COLO668 (cell line): Measurements from ENCODE around the gene SEMA4C.
A peak's percentile ranks its signal among the peaks of the same experiment; 100 is the strongest.

Experiments used
- DNase-seq: peaks from one replicate; lab custom pipeline; 2025; ENCODE audit not compliant: unreplicated experiment; lab: John Stamatoyannopoulos, UW

SEMA4C gene

DNA sequence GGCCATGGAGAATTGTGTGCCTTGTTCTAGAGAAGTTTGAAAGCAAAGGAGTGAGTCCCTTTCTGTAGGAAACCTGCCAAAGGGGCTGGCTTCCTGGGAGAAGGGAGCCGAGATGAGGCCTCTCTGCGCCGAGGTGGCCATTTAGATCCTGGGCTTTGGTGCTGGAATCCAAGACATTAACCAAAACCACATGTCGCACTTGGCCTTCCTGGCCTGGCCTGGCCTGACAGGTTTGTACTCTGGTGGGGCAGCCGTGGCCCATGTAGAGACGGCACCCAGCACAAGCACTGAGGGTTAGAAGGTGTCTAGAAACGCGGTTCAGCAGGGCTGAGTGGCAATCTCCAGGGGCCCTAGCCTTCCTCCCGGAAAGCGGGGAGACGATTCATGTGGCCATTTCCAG, 46.7 kb downstream of the SEMA4C start:
- no peak for DNase-seq

DNA sequence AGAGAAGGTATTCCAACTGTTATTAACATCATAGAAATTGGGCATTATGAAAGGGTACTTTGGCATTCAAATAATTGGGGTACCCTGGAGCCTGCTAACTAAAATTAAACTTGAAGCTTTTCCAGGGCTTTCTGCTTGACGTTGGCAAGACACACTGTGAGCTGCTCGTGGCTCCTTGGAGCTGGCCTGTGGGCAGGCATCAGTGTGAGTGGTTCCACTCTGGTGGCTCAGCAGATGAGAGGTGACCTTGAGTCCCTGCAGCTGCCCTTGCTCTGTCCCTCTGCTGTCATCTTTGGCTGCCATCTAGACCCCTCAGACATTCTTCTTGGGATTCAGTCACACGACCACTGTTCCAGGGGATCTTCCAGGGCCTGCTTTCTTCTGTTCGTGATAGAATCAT, 47.1 kb downstream of the SEMA4C start:
- no peak for DNase-seq

DNA sequence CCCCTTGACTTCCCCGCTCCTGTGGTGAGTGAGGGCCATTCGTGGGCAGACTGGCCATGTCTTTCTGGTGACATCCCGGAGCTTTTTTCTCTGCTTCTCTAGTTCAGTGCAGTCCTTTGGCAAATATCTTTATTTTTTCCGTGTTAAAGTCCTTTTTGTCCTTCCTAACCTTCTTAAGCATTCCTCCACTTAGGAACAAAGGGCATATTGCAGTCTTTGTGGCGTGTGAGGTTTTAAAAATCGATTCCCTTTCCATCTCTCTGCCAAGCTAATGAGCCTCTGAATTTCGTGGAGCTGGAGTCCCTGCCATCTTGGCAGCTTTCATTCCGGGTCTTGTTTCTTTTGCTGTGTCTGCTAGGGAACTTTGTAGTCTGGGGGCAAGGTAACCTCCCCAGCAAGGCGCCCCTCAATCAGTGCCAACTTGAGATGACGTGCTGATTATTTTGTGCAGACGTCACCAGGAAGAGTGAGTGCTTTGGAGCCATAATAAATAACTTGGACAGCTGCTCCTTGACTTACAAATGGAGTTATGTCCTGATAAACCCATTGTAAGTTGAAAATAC, 48.7 kb downstream of the SEMA4C start:
- DNase-seq = no peak

DNA sequence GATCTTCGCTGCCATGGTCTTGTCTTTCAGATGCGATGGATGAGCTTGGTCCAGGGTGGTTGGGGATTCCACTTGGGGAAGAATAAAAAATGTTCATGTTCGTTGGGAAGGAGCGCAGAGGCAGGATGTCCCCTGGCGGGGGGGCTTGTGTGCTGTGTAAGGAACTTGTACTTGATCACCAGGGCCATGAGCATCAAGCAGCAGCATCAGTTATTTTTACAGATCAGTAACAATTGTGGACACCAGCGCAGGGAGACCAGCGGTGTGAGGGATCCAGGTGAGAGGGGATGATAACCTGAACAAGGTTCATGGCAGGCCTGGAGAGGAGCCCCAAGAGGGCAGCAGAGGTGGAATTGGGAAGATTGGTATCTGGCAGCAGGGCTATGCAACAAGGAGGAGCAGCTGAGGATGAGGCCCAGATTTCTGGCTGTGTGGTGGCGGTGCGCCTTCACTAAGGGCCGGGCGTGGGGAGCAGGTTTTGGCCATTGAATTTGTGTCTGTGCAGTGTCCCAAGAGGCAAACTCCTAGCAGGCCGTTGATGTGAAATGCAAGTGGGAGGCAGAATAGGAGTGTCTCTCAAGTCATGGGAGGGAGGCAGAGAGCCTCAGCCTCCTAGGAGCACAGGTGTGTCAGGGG, 49.9 kb downstream of the SEMA4C start:
- no peak for DNase-seq

DNA sequence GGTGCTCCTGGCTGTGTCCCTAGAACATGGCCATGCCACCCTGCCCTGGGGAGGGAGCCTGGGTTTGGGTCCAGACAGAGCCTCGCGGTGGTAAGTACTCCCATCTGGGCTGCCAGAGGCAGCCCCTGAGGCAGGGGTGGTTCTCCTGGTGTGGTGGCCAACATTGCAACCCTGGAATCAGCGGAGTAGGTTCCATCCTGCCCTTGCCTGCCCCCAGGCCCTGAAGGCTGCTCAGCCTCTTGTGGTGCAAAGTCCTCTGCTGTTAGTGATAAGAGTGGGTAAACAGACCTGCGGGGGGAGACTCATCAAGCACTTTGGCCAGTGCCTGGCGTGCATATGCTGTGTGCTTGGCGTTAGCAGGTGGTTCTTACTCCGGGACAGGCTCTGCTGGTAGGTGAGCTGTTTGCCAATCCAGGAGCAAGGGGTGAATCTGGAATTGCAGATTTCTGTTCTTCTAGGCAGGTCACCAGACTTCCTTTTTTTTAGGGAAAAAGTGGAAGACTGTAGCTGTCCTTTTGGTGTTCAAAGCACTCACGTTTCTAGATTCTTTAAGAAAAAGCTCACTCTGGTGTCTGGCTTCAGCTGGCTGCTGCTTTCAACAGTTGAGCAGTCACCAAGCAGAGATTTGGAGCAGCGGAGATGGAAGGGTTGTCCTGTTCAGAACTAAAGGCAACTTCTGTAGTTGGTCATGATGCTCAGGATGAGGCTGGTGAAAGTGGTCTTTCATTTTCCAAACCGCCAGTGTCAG, 50.6 kb downstream of the SEMA4C start:
- peak; percentile 87 for DNase-seq

DNA sequence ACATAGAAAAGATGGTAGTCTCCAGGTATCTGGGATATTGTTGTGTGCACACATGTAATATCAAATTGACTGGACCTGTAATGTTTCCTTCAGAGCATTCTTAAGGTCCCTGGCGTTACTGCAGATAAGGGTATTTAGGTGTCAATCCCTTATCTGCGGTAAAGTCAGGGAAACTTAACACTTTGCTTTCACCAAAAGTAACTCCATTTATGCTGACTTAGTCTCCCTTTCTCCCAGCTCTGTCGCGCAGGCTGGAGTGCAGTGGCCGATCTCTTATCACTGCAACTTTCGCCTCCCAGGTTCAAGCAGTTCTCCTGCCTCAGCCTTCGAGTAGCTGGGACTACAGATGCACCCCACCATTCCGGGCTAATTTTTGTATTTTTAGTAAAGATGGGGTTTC, 52.0 kb downstream of the SEMA4C start:
- DNase-seq = no peak

DNA sequence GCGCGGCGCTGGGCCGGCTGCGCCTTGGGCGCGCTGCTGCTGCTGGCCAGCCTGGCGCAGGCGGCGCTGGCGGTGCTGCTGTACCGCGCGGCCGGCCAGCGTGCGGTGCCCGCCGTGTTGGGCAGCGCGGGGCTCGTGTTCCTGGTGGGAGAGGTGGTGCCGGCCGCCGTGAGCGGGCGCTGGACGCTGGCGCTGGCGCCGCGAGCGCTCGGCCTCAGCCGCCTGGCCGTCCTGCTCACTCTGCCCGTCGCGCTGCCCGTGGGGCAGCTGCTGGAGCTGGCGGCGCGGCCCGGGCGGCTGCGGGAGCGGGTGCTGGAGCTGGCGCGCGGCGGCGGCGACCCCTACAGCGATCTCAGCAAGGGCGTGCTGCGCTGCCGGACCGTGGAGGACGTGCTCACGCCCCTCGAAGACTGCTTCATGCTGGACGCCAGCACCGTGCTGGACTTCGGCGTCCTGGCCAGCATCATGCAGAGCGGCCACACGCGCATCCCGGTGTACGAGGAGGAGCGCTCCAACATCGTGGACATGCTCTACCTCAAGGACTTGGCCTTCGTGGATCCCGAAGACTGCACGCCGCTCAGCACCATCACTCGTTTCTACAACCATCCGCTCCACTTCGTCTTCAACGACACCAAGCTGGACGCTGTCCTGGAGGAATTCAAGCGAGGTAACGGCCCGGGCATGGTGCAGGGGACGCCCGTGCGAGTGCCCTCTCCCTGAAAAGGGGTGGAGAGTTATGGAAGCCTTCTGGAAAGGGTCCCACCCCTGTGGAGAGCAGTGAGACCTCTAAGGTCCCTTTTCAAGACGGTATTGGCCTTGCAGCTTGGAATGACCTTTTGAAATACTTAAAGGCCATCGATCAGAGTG, 52.8 kb downstream of the SEMA4C start:
- no peak for DNase-seq

DNA sequence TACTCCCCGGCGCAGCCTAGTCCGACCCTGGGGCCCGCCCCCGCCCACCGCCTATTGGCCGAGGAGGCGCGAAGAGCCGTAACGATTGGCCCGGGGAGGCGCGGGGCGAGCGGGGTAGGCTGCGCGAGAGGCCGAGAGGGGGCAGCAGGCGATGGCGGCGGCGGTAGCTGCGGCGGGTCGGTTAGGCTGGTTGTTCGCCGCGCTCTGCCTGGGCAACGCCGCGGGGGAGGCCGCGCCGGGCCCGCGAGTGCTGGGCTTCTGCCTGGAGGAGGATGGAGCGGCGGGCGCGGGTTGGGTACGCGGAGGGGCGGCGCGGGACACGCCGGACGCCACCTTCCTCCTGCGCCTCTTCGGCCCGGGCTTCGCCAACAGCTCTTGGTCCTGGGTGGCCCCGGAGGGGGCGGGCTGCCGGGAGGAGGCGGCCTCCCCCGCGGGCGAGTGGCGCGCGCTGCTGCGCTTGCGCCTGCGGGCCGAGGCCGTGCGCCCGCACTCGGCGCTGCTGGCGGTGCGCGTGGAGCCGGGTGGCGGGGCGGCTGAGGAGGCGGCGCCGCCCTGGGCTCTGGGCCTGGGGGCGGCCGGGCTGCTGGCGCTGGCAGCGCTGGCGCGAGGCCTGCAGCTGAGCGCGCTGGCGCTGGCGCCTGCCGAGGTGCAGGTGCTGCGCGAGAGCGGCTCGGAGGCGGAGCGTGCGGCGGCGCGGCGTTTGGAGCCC, 53.6 kb downstream of the SEMA4C start, which contains the start of gene CNNM3:
TSS of gene CNNM3 (plus strand) at position 142 of the 709 bp plus-strand sequence. CDS start at position 152, 10 bp downstream.
- peak; percentile 97 for DNase-seq

DNA sequence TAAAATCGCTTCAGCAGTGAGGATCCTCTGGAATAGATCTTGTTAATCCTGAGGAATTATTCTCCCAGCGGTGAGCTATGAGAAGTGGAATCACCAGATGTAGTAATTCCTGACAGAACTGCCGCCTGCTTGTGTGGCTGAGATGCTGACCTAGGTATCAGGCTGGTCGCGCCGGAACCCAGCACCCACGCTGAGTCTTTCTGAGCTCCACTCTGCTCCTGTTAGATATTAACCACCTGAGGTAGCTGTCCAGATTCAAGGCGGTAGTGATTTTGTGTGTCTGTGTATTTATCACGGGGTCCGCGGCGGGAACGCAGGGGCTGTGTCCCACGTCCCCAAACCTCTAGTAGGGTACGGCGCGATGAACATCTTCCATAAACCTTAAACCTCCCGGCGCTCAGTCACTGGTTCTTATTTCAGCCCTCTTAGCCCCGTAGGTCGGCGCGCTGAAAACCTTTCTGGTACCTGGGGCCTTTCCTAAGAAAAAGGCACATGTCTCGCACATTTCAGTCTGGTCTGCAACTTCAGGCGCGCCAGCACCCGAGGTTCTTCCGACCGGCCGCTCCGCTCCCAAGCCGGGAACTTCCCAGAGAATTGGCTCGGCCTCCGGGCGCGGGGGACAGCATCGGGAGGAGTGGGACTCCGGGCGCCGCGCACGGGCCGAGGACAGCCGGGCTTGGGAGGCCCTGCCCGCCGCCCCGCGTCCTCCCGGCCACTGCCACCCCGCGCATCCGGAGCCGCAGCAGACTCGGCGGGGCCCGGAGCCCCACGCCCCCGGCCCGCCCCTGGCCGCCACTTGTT, 54.4 kb downstream of the SEMA4C start:
- peak; percentile 27 for DNase-seq

DNA sequence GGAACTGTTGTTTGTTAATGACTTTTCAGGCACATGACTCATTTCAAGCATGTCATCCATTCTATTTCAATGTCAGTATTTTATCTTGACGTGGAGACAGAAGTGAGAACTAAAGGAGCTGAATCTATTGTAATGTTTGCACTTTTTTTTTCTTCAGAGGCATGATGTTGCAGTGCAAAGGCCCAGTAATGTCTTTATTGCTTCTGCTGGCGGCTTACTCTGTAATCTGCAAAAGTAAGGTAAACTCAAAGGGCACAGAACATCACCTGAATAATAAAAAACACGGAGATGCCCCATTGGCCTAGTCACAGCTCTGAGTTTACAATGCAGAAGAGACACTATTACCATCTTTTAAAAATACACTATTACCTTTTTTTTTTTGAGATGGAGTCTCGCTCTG, 56.2 kb downstream of the SEMA4C start:
- DNase-seq = no peak

DNA sequence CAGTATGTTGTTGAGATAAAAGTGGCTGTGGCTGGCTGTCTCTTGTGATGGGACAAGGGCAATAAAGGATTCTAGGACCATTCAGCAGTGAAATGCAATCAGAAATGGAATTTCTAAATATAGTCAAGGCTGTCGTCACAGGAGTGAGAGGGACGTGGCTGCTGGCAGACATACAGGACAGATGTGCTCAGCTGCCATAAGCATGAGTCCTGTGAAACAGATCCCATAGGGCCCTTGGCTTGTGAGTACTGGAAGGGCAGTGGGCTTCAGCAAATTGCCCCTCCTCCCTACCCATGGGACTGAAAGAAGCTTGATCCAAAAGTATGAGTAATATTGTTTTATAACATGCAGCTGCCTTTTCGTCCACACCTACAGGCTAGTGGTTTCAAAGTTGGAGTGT, 58.0 kb downstream of the SEMA4C start:
- DNase-seq = no peak

DNA sequence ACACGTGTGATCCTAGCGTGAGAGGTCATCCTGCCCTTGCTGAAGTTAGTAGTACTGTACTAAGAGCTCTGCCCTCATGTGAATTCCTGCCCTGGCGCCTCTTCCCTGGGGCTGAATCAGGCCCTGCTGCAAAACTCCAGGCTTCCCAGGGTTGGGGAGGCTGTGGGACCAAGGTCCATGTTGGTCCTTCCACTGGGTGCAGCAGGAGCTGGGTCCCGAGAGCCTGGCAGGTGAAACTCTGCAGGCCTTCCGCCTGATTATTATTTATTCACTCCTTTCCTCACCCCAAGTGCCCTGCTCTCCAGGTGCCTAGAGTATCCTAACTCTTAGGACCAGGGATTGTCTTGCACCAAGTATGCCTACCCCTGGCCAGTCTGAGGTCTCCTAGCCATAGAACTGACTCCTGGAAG, 59.1 kb downstream of the SEMA4C start:
- DNase-seq = no peak

DNA sequence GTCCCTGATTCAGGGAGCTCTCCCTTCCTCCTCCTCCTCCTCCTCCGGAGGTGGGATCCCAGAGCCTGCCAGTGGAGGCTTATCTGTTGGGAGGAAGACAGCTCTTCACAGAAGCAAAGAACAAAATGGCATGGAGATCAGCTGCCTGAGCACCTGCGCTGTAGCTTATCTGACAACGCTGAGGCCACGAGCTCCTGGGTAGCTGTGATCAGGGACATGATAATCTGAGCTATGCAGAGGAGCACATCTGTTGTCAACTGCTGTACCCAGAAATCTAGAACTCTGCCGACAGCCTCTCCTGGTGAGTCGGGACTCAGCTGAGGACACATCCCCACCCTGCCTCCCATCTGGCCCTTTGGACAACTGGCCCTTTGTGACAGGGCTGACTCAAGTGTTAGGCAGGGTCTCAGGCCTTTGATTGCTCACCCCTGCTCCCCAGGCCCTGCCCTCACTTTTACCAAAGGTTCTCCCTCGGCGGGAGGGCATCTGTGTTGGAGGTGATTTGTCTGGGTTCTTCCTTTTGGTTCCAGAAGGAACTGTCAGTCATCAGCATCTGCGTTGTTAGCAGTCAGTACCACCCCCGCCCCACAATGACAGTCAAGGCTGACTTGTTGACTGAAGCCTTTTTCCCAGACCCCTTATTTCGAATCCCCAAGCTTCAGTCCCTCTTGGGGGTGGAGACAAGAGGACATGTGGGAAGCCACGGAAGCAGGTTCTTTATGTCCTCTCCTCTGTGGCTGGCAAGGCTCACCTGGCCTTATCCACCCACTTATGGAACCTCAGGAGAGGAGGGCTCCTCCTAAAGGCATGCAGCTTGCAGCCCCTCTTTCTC, 59.7 kb downstream of the SEMA4C start:
- no peak for DNase-seq
